ENCODE data around the gene DGCR2.

DNA sequence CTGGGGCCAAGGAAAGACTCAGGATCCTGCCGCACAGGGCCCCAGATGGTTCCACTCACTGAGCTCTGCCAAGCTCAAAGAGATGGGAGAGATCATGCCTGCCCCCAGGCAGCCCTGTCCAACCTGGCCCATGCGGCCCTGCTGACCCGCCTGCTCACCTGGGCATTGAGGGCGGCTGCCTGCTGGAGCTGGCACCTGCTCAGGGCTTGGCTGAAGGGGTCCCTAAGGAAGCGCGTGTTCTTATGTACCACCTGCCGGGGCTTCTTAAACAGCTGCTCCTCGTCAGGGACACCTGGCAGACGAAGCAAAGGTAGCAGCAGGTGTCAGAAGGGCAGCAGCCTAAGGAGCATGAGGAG is 16.8 kb upstream of the DGCR2 start:
- TF ChIP-seq, protein P1, sequence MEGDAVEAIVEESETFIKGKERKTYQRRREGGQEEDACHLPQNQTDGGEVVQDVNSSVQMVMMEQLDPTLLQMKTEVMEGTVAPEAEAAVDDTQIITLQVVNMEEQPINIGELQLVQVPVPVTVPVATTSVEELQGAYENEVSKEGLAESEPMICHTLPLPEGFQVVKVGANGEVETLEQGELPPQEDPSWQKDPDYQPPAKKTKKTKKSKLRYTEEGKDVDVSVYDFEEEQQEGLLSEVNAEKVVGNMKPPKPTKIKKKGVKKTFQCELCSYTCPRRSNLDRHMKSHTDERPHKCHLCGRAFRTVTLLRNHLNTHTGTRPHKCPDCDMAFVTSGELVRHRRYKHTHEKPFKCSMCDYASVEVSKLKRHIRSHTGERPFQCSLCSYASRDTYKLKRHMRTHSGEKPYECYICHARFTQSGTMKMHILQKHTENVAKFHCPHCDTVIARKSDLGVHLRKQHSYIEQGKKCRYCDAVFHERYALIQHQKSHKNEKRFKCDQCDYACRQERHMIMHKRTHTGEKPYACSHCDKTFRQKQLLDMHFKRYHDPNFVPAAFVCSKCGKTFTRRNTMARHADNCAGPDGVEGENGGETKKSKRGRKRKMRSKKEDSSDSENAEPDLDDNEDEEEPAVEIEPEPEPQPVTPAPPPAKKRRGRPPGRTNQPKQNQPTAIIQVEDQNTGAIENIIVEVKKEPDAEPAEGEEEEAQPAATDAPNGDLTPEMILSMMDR (conservative IDR thresholded peaks at IDR 0.05 in 1 of 2, IDR thresholded peaks at IDR 0.05 in 1 of 2; ENCODE audit: low read depth in 1 of 2, low read length in 2 of 2) = no peak
- no peak for TF ChIP-seq EZH2 (IDR thresholded peaks at IDR 0.05; ENCODE audit: low read length, missing control alignments)
